Measurements from ENCODE around the gene SLC25A19.
"Not testable (repeated sequence)": the region's sequence is repeated elsewhere in the genome, so short reads cannot be mapped to it uniquely, and the experiment has no call there.

Gene SLC25A19

DNA sequence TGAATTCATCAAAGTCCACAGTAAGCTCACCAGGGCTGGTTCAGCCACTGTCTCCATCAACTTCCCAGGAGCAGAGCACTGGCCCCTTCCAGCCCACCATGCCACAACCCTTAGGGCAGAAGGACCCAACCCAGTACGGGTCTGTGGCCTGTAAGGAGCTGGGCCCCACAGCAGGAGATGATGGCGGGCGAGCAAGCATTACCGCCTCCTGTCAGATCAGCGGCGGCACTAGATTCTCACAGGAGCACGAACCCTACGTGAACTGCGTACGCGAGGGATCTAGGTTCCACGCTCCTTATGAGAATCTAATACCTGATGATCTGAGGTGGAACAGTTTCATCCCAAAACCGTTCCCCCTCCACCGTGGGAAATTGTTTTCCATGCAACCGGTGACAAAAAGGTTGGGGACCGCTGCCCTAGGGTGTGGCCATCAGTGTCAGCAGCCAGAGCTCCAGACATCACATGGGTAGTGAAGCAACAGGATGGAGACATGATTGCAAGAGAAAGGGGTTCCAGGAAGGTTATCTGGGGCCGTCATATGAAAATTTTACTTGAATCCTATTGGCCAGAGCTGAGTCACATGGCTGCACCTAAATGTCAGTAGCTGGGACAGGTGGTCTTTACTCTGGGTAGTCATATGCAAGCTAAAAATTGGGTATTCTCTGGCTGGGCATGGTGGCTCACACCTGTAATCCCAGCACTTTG lies 12.4 kb upstream of the SLC25A19 start:
- in situ Hi-C loops (cut with MboI; ENCODE audit: low sequenced_read_pairs), result no loop called here

DNA sequence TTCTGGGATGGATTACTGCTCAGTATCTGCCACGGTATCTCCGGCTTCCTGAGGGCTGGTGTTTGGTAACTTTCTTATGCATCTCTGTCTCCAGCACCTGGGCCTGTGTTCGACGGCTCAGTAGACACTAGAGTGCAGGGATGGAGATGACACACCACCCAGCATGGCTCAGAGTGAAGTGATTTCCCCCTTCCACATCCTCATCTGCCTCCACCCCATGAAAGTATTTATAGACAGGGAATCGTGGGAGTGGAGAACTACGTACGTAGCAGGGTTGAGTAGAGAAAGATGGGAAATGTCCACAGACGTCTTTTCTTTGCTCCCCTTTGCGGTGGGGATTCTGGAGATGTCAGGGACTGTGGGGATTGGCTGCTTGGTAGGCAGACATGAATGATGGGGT lies 11.8 kb upstream of the SLC25A19 start:
- in situ Hi-C loops (cut with MboI; ENCODE audit: low sequenced_read_pairs), result no loop called here

DNA sequence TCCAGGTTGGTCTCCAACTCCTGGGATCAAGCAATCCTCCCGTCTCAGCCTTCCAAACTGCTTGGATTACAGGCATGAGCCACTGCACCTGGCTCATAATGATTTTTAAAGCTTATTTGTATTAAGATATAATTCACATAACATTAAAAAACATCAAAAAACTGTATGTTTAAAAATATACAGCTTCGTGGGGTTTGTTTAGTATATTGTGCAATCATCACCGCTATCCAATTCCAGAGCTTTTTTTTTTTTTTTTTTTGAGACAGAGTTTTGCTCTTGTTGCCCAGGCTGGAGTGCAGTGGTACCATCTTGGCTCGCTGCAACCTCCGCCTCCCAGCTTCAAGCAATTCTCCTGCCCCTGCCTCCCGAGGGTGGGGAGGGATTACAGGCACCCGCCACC lies 11.0 kb upstream of the SLC25A19 start:
- in situ Hi-C loops (cut with MboI; ENCODE audit: low sequenced_read_pairs), result no loop called here

GRCh38 chr17:75295201-75296158 lies 6.2 kb upstream of the SLC25A19 start:
- in situ Hi-C loops (cut with MboI; ENCODE audit: low sequenced_read_pairs), result no loop called here

DNA sequence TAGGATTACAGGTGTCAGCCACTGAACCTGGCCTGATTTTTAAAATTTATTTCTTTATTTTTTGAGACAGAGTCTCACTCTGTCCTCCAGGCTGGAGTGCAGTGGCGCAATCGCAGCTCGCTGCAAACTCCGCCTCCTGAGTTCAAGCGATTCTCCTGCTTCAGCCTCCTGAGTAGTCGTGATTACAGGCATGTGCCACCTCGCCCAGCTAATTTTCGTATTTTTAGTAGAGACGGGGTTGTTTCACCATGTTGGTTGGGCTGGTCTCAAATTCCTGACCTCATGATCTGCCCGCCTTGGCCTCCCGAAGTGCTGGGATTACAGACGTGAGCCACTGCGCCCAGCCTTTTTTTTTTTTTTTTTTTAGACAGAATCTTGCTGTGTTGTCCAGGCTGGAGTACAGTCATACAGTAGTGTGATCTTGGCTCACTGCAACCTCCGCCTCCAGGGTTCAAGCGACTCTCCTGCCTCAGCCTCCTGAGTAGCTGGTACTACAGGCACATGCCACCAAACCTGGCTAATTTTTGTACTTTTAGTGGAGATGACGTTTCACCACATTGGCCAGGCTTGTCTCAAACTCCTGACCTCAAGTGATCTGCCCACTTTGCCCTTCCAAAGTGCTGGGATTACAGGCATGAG lies 3.7 kb upstream of the SLC25A19 start:
- in situ Hi-C loops (cut with MboI; ENCODE audit: low sequenced_read_pairs), result not testable (repeated sequence)

DNA sequence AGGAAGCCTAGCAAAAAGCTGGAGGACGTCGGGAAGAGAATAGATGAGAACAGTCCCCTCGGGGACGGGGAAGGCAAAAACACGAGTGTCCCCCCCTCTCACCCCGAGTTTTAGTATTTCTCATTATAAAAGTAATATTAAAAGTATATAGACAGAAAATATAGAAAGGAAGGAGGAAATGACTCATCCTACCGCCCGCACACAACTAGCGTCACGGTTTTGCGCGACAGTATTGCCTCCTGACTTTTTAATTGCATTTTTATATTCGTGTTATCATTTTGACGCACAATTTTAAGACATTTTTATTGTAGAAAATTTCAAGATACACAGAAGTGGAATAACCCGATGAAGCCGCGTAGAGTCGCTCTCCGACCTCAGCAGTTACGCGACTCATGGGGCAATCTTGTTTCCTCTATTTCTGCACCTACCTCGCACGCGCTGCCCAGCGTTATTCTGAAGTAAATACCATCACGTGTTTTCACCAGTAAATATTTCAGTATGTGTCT lies 652 bp upstream of the SLC25A19 start:
- in situ Hi-C loops (cut with MboI; ENCODE audit: low sequenced_read_pairs), result no loop called here

GRCh38 chr17:75288770-75289114 lies 491 bp downstream of the SLC25A19 start:
- in situ Hi-C loops (cut with MboI; ENCODE audit: low sequenced_read_pairs), result no loop called here

- in situ Hi-C loops (cut with MboI; ENCODE audit: low sequenced_read_pairs), result no loop called here
Observed at GRCh38 chr17:75288359-75288758, 874 bp downstream of the SLC25A19 start.

DNA sequence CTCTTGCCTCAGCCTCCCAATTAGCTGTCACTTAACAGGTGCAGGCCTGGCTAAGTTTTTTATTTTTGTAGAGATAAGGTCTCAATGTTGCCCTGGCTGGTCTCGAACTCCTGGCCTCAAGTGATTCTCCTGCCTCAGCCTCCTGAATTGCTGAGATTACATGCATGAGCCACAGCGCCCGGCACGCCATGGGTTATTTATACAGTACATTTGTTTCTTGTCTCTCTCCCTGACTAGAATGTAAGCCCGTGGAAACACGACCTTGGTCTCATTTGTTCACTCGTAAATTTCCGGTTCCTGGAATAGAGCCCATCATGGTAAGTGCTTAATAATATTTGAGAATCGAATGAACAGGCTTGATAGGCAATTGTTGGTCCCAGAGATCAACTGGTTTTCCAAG lies 2.0 kb downstream of the SLC25A19 start:
- in situ Hi-C loops (cut with MboI; ENCODE audit: low sequenced_read_pairs), result no loop called here

- in situ Hi-C loops (cut with MboI; ENCODE audit: low sequenced_read_pairs), result no loop called here
Observed at GRCh38 chr17:75285123-75285522, 4.1 kb downstream of the SLC25A19 start.

- in situ Hi-C loops (cut with MboI; ENCODE audit: low sequenced_read_pairs), result not testable (repeated sequence)
Observed at GRCh38 chr17:75280189-75280588, 9.0 kb downstream of the SLC25A19 start.

DNA sequence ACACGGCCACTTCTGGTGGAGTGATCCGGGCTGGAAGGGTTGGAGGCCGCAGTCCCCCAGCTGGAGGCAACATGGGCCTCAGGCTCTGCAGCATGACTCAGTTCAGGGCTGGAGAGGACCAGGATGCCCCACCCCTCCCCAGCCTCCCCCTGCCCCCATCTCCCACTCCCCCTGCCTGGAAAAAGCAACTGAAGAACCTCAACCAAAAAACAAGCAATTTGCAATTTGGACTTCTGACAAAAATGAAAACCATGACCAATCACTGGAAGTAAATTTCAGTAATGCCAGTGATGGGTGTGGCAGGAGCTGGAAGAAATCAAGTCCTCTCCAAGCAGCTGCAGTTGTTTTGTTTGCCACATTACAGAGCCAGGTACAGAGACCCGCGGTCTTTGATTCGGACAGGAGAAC lies 11.6 kb downstream of the SLC25A19 start:
- in situ Hi-C loops (cut with MboI; ENCODE audit: low sequenced_read_pairs), result no loop called here

GRCh38 chr17:75273977-75274708 lies 15.1 kb downstream of the SLC25A19 start:
- in situ Hi-C loops (cut with MboI; ENCODE audit: low sequenced_read_pairs), result no loop called here

DNA sequence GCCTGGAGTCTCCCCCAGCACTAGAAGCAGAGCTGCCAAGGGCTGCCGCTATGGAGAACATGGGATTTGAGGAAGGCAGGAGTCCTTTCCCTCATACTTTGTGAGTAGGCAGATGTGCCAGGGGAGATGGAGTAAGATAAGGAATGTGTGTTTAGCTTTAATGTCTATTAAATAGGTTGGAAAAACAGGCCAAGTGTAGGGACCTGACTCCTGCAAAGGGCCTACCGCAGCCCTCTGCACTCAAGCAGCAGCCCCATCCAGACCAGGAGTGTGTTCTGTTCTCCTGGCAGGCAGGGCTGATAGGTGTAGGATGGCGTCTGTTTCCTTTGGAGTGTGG lies 16.4 kb downstream of the SLC25A19 start:
- in situ Hi-C loops (cut with MboI; ENCODE audit: low sequenced_read_pairs), result no loop called here

DNA sequence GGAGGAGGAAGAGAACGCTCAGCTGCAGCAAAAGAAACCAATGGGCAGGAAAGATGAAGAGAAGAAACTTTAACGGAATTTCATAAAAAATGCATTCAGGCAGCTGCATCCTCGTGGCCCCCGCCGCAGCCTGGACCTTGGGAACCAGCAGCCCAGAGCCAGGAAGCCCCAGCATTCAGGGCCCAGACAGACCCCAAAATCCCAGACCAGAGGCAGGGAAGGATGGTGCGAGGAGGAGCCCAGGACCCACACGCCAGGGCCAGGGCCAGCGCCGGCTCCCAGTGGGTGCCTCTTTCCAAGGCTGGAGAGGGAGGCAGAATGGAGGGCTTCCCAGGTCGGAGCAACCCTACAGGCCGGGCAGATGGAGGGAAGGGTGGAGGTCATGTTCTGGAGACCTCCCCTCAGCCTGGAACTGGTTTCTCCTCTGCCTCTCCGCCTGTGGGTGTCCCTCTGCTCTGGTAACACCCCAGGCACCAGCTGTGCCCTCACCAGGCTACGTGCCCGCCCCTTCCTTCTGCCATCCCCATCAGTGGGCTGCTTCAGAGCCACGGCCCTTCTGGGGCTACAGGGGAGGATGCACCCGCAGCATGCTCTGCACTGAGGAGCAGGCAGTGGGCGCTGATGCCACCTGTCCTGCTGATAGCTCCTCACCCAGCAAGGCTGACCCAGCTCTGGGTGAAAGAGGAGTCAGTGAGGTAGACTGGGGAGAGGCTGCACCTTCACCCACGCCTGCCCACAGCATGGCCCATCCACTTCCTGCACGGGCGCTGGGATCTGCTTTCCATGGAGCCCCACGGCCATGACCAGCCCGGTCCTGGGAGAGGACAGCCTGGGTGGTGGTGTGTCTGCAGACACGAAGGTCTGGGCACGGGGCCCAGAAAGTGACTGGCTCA lies 17.0 kb downstream of the SLC25A19 start:
- in situ Hi-C loops (cut with MboI; ENCODE audit: low sequenced_read_pairs), result no loop called here

GRCh38 chr17:75271233-75271954 lies 17.8 kb downstream of the SLC25A19 start:
- in situ Hi-C loops (cut with MboI; ENCODE audit: low sequenced_read_pairs), result no loop called here

DNA sequence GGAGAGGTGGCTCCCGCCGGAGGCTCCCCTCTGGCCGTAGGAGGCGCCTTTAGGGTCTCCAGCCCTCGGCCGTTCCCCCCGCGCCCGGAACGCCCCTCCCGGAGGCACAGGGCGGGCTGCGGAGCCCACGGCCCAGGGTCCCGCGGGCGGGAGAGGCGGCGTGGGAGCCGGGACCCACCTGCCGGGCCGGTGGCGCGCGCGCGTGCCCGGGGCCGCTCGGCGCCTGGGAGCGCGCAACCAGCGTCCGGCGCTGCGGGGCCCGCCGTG lies 18.3 kb downstream of the SLC25A19 start, which contains the start of gene MIF4GD:
Gene MIF4GD (minus strand): TSS at position 266 of the 267 bp plus-strand sequence. CDS start 1,036 bp downstream, outside the sequence.
- in situ Hi-C loops (cut with MboI; ENCODE audit: low sequenced_read_pairs), result no loop called here

GRCh38 chr17:75270218-75270965 lies 18.8 kb downstream of the SLC25A19 start:
- in situ Hi-C loops (cut with MboI; ENCODE audit: low sequenced_read_pairs), result no loop called here

DNA sequence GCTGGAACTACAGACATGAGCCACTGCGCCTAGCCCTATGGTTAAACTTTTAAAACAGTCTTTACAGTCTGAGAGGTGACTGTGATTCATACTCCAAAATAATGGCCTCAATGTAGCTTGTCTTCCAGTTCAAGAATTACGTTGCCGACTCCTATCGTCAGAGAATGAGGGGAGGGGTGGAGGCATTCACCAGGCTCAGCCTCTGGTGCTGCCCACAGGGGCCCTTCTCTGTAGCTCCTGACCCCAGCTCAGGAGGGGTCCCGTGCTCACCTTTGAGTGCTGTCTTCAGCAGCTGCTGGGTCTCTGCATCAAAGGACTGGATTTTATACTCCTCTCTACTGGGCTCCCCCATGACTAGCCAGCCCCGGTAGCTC lies 19.4 kb downstream of the SLC25A19 start:
- in situ Hi-C loops (cut with MboI; ENCODE audit: low sequenced_read_pairs), result no loop called here
